ENCODE data around the gene ERGIC2.
"Not testable (repeated sequence)": the region's sequence is repeated elsewhere in the genome, so short reads cannot be mapped to it uniquely, and the experiment has no call there.

The ERGIC2 gene, protein sequence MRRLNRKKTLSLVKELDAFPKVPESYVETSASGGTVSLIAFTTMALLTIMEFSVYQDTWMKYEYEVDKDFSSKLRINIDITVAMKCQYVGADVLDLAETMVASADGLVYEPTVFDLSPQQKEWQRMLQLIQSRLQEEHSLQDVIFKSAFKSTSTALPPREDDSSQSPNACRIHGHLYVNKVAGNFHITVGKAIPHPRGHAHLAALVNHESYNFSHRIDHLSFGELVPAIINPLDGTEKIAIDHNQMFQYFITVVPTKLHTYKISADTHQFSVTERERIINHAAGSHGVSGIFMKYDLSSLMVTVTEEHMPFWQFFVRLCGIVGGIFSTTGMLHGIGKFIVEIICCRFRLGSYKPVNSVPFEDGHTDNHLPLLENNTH

DNA sequence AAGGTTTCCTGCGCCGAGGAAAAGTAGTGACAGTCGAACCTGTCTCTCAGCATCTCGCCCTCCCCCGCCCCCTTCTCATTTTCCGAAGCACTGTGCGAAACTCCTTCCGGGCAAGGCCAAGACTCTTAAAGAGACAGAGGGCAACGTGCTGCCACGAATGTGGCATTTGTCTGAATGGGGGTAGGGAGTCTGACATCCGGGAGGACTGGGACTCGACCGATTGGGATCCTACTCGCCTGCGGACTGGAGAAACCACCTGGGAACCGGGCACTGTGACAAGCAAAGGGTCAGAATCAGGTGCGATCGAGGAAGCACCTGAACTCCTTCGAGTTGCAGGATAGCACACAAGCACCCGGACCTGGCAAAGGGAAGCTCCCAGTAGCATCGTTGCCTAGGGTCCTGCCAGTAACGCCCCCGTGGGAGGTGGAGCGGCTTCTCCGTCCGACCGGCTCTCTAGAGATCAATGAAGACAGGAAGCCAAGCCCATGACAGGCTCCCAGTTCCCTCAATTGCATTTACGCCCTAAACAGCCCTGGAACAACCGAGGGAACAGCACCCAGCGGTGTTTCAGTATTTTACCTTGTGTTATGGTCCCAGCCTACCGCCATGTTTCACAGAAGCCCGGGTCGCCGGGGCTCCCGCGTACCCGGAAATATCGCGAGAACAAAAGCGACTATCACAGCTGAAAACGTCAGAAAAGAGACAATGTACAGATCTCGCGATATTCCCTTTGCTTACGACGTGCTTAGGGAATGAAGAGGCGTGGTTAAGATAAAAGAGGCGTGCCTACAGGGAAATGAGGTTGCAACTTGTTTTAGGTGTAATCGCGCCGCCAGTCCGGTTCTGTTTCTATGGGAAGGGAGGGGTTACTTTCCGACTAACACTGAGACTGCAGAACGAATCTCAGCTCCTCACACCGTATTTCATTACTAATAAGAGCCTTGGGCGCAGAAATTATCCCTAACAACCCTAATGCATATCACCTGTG, at the start of gene ERGIC2:
ERGIC2 (minus strand) TSS at position 637 of the 988 bp plus-strand sequence. CDS start 9,539 bp downstream, outside the sequence.
- DNase-seq (ENCODE audit: low read depth in 2 of 3, low spot score in 1 of 3) = peak; percentile 82 to 92 (median 84)

DNA sequence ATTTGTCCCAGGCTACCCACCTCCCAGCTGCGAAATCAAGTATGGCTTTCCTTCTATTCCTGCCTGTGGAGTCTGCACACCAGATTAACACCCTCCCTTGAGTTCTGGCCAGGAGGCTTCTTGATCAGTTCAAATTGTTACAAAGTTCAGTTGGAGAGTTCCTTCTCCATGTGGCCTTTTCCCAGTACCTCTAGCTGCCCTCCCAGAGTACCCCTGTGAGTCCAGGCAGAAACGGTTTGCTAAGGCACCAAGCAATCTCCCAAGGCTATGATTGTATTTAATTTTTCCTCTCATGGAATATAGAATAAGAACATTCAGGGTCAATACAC, 49.7 kb upstream of the ERGIC2 start:
- DNase-seq (ENCODE audit: low read depth in 2 of 3, low spot score in 1 of 3) = no peak

DNA sequence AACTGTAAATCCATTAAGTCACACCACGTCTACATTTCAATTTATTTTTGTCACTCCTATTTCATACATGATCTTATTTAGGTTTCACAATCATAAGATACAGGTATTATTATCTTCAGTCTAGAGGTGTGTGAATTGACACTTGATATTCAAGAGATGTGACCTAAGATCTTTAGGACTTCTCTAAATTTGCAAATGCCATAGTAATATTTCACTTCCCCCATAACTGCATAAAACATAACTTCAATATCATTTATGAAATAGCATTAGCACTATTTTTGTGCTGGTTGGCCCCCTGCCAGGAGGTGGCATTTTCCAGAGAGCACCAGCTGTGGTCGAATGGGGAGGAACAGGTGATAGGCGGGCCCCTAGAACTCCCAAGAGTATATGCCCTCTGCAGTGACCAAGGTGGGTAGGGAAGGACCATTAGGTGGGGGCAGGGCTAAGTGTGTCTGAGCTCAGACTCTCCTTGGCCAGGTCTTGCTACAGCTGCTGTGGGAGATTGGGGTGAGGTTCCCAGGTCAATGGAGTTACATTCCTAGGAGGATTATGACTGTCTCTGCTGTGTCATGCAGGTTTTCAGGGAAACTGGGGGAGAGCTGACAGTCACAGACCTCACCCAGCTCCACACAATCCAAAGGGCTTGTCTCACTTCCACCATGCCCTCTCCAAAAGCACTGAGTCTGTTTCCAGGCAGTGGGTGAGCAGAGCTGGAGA, 49.2 kb upstream of the ERGIC2 start:
- no peak for DNase-seq (ENCODE audit: low read depth in 2 of 3, low spot score in 1 of 3)

GRCh38 chr12:29428633-29429032, 47.7 kb upstream of the ERGIC2 start:
- DNase-seq (ENCODE audit: low read depth in 2 of 3, low spot score in 1 of 3) = no peak

DNA sequence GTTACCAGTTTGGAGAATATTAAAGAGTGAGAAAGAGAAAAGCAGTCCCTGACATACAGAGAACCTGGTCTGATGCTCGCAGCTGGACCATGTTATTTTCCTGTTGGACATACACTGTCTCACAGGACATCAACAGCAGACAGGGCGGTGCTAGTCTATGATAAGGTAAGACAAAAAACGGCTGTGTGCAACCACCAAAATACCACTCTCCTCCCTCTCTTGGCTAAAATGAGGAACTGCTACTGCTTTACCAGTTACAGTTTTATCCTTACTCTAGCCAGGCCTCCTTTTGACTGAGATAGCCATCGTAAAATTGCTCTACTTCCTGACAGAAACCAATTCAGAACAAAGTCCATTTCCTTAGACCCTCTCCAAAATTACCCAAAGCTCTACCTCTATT, 47.0 kb upstream of the ERGIC2 start:
- DNase-seq (ENCODE audit: low read depth in 2 of 3, low spot score in 1 of 3) = no peak

GRCh38 chr12:29426498-29426897, 45.5 kb upstream of the ERGIC2 start:
- no peak for DNase-seq (ENCODE audit: low read depth in 2 of 3, low spot score in 1 of 3)

GRCh38 chr12:29425722-29426121, 44.8 kb upstream of the ERGIC2 start:
- no peak for DNase-seq (ENCODE audit: low read depth in 2 of 3, low spot score in 1 of 3)

DNA sequence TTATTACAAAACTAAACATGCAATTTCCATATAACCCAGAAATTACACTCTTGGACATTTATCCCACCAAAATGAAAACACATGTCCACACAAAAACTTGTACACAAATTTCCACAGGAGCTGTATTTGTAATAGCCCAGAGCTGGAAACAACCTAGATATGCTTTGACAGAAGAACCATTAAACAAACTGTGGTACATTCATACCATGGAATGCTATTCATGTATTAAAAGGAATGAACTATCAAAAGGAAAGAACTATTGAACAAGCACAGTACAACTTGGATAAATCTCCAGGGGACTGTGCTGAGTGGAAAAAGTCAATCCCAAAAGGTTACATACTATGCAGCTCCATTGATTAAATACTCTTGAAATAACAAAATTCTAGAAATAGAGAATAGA, 35.8 kb upstream of the ERGIC2 start:
- DNase-seq (ENCODE audit: low read depth in 2 of 3, low spot score in 1 of 3) = no peak

GRCh38 chr12:29415111-29415510, 34.1 kb upstream of the ERGIC2 start:
- no peak for DNase-seq (ENCODE audit: low read depth in 2 of 3, low spot score in 1 of 3)

DNA sequence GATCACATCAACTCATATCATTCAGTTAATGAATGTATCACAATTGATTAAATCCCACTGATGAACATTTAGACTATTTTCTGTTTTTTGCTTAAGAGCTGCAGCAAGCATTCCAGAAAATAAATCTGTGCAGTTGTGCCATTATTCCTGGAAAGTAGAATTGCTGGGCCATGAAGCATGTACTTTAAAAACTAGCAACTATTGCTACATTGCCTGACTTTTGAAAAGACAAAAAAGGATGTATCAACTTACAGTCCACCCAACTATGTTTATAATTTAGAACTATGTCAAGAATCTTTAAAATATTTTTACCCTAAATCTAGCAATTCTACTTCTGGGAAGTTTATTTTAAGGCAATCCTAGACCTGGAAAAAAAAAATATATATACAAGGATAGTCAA, 33.4 kb upstream of the ERGIC2 start:
- no peak for DNase-seq (ENCODE audit: low read depth in 2 of 3, low spot score in 1 of 3)

DNA sequence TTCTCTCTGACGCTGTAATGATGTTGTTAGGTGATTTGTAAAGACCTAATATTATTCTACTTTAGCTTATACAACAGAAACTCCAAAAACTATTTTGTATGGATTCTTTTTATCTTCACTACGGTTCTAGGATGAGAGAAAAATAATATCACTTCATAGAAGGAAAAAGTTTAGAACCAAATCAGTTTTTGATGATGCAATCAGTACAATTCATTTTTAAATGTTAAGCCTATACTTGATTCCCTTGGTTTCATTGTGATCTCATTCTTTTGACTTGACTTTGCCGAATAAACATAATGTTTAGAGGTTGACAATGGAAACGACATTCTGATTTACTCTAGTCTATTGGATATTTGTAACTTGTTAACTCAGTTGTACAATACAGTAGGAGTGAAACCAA, 24.6 kb upstream of the ERGIC2 start:
- no peak for DNase-seq (ENCODE audit: low read depth in 2 of 3, low spot score in 1 of 3)

GRCh38 chr12:29403991-29404390, 23.0 kb upstream of the ERGIC2 start:
- no peak for DNase-seq (ENCODE audit: low read depth in 2 of 3, low spot score in 1 of 3)

DNA sequence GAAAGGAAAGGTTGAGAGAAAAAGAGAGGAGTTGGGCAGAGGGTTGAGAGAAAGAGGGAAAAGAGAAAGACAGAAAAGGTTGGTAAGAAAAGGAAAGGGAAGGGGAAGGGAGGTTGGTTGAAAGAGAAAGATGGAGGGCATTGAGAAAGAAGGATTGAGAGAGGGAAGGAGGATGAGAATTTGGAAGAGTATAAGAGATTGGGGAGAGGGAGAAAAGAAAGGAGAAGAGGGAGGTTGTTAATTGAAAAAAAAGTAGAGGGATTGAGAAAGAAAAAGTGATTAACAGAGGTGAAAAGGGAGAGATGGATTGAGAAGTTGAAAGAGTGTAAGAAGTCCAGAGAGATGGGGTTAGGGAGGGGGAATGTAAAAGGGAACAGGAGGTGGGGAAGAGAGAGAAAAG, 21.5 kb upstream of the ERGIC2 start:
- no peak for DNase-seq (ENCODE audit: low read depth in 2 of 3, low spot score in 1 of 3)

GRCh38 chr12:29398495-29398894, 17.5 kb upstream of the ERGIC2 start:
- no peak for DNase-seq (ENCODE audit: low read depth in 2 of 3, low spot score in 1 of 3)

GRCh38 chr12:29396774-29397173, 15.8 kb upstream of the ERGIC2 start:
- DNase-seq (ENCODE audit: low read depth in 2 of 3, low spot score in 1 of 3) = no peak

DNA sequence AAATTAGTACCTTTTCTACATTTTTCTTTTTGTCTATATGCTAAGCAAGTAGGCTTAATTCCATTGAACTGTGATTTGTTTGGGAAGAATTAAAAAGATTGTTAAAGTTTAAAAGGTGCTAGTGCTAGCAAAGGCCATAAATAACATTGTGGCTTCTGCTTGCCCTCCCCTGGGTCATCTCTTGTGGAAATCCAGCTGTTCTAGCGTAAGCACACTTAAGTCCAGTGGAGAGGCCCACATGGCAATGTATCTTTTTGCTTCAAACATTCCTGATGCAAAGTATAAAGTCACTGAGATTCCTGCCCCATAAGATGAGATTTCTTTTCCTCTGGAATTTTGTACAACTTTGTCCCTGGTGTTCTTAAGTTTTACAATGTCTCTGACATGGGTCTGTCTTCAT, 14.4 kb upstream of the ERGIC2 start:
- DNase-seq (ENCODE audit: low read depth in 2 of 3, low spot score in 1 of 3) = no peak

DNA sequence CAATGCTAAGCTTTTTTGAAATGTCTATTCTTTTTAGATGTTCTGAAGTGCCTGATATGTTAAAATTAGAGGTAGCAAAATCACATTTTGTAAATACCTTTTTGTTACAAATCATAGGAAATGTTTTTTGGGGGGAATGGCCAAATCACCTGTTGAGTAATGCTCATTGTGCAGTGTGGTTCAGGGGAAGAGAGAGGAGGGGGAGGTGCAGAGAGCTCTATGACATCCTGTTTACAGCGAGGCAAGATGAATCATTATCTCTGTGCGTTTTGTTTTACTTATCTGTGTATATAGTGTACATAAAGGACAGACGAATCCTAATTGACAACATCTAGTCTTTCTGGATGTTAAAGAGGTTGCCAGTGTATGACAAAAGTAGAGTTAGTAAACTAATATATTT, 9.4 kb upstream of the ERGIC2 start:
- DNase-seq (ENCODE audit: low read depth in 2 of 3, low spot score in 1 of 3) = peak in 1 of 3 donors; percentile 23

- DNase-seq (ENCODE audit: low read depth in 2 of 3, low spot score in 1 of 3) = no peak
Observed at GRCh38 chr12:29389295-29389919, 8.4 kb upstream of the ERGIC2 start.

- DNase-seq (ENCODE audit: low read depth in 2 of 3, low spot score in 1 of 3) = not testable (repeated sequence)
Observed at GRCh38 chr12:29386084-29386680, 5.2 kb upstream of the ERGIC2 start.

GRCh38 chr12:29385194-29385593, 4.2 kb upstream of the ERGIC2 start:
- DNase-seq (ENCODE audit: low read depth in 2 of 3, low spot score in 1 of 3) = not testable (repeated sequence)

DNA sequence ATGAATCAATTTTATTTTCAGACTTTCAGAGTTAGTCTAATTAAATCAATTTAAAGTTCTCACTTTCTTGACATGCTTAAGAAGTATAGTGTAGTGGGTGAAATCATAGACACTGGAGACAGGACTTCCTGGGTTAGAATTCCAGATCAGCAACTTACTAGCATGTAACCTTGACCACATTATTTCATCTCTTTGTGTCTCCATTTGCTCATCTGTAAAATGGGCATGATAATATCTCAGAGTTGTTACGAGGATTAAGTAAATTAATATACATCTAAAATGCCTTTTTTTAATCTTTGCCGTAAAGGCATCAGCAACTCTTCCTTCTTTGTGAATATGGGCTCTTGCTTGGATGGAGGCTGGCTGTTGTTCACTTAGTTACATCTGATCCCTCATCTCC, 1.3 kb upstream of the ERGIC2 start:
- DNase-seq (ENCODE audit: low read depth in 2 of 3, low spot score in 1 of 3) = no peak

Data from stimulated activated CD4-positive, alpha-beta T cell treated with anti-CD3 and anti-CD28 coated beads, Interleukin-12 subunit alpha, Interleukin-12 subunit beta, amount 100 ng/mL, for 48 hours (primary cell).